Tibial artery (tissue), 4 donors: ENCODE data around the gene GAS2L3.

Experiments
- DNase-seq, 2 donors: peaks; one replicate each; pipeline ENCODE4 v3.0.0-alpha.2; 2019
- H3K27ac ChIP-seq, 2 donors: fragments of 200-600 bp; sonication (generic) in 1 of 2; 1 replicate in 1 of 2; 2 replicates in 1 of 2; pipeline ENCODE4 v1.5.1; 2018 to 2019; ENCODE audit warnings: mild to moderate bottlenecking in 1 of 2
- H3K27me3 ChIP-seq, 2 donors: fragments of 200-600 bp; sonication (generic) in 1 of 2; one replicate each; pipeline versions ENCODE4 v1.5.1 to v1.6.0; 2016 to 2019
- H3K36me3 ChIP-seq, 3 donors: fragments of 200-600 bp; sonication (generic) in 2 of 3; one replicate each; pipeline ENCODE4 v1.5.1; 2016 to 2019; ENCODE audit warnings: mild to moderate bottlenecking in 2 of 3
- H3K4me1 ChIP-seq, 4 donors: fragments of 200-600 bp; sonication (generic) in 2 of 4; 1 replicate in 3 of 4; 2 replicates in 1 of 4; pipeline ENCODE4 v1.5.1; 2016 to 2019
- H3K4me3 ChIP-seq, 2 donors: fragments of 200-600 bp; sonication (generic) in 1 of 2; 1 replicate in 1 of 2; 2 replicates in 1 of 2; pipeline ENCODE4 v1.5.1; 2018 to 2019; ENCODE audit warnings: mild to moderate bottlenecking in 2 of 2
- H3K9me3 ChIP-seq, 3 donors: fragments of 200-600 bp; sonication (generic) in 1 of 3; one replicate each; pipeline ENCODE4 v1.5.1; 2016 to 2019
- CTCF ChIP-seq, 2 experiments: fragments of 200-600 bp in 1 of 2; fragments of 450-650 bp in 1 of 2; IDR thresholded peaks; one replicate each; pipeline ENCODE4 v1.5.1; 2017 to 2019; ENCODE audit warnings: antibody characterized with exemption in 2 of 2, mild to moderate bottlenecking in 1 of 2, moderate library complexity in 1 of 2
- intact Hi-C: fragments of 100-400 bp; cut with DNase I; formaldehyde crosslinking; loops from one replicate; pipeline ENCODE4 v1.15.0; 2023; ENCODE audit warnings: low total_unique reads

Gene GAS2L3

GRCh38 chr12:100576331-100577036 is 3.0 kb downstream of the GAS2L3 start:
- no peak overlapping the region for H3K4me3 ChIP-seq
- no peak for DNase-seq
- H3K9me3 ChIP-seq, result no peaks in the 10 kb centered on the region
- intact Hi-C loops, result no loop called here
- no peak for TF ChIP-seq CTCF (IDR thresholded peaks at IDR 0.05)
- H3K27me3 ChIP-seq, result no peaks in the 10 kb centered on the region
- H3K36me3 ChIP-seq, result no peaks in the 10 kb centered on the region
- H3K4me1 ChIP-seq, result peaks cover 0 to 19% (median 11%) of the 10 kb centered on the region in 4 donors
- no peak overlapping the region for H3K27ac ChIP-seq

GRCh38 chr12:100578923-100579322 is 5.4 kb downstream of the GAS2L3 start:
- Histone ChIP-seq H3K9me3 (no peaks in the 10 kb centered on the region), H3K27ac (no peak overlapping the region), H3K27me3 (no peaks in the 10 kb centered on the region), H3K4me1 (peaks cover 0 to 12% (median 9%) of the 10 kb centered on the region in 4 donors), H3K4me3 (no peak overlapping the region), H3K36me3 (no peaks in the 10 kb centered on the region)
- intact Hi-C loops, result no loop called here
- no peak for TF ChIP-seq CTCF (IDR thresholded peaks at IDR 0.05)
- no peak for DNase-seq

- no peak for TF ChIP-seq CTCF (IDR thresholded peaks at IDR 0.05)
- intact Hi-C loops, result no loop called here
- no peaks in the 10 kb centered on the region for H3K27me3 ChIP-seq
These were observed 6.4 kb downstream of the GAS2L3 start for GRCh38 chr12:100579844-100580243.

GRCh38 chr12:100584256-100584655 is 10.8 kb downstream of the GAS2L3 start:
- intact Hi-C loops, result no loop called here

More at GRCh38 chr12:100579844-100580243, 6.4 kb downstream of the GAS2L3 start:
- Histone ChIP-seq H3K4me3 (no peak overlapping the region), H3K27ac (no peak overlapping the region), H3K9me3 (no peaks in the 10 kb centered on the region), H3K36me3 (no peaks in the 10 kb centered on the region), H3K4me1 (peaks cover 0 to 3% (median 0%) of the 10 kb centered on the region in 4 donors)
- no peak for DNase-seq

GRCh38 chr12:100591979-100592378 is 18.5 kb downstream of the GAS2L3 start:
- H3K9me3 ChIP-seq, result peaks cover 2 to 12% (median 10%) of the 10 kb centered on the region in 3 donors
- no peak overlapping the region for H3K27ac ChIP-seq
- no peak for TF ChIP-seq CTCF (IDR thresholded peaks at IDR 0.05)
- DNase-seq, result no peak
- no peaks in the 10 kb centered on the region for H3K27me3 ChIP-seq
- no peaks in the 10 kb centered on the region for H3K4me1 ChIP-seq
- no peaks in the 10 kb centered on the region for H3K36me3 ChIP-seq
- intact Hi-C loops, result no loop called here
- H3K4me3 ChIP-seq, result no peak overlapping the region

More at GRCh38 chr12:100584256-100584655, 10.8 kb downstream of the GAS2L3 start:
- no peaks in the 10 kb centered on the region for H3K27me3 ChIP-seq
- no peak overlapping the region for H3K27ac ChIP-seq
- H3K4me1 ChIP-seq, result no peaks in the 10 kb centered on the region
- DNase-seq, result no peak
- no peak overlapping the region for H3K4me3 ChIP-seq
- TF ChIP-seq CTCF (IDR thresholded peaks at IDR 0.05), result no peak
- H3K36me3 ChIP-seq, result no peaks in the 10 kb centered on the region
- peaks cover 0 to 14% (median 10%) of the 10 kb centered on the region in 3 donors for H3K9me3 ChIP-seq
